IMR-90 (cell line): ENCODE measurements around the gene CDH23. TPM values are rescaled to one million over a fixed set of nuclear protein-coding genes. Genes with fewer than 3 reads are reported as not detected.

Source experiments
- ATAC-seq: fragments of 200-7000 bp; cut with Tn5 transposase; 2 replicates; pipeline ENCODE4 v1.9.1; 2020; ENCODE audit warnings: low read depth, mild to moderate bottlenecking, moderate library complexity
- BruUV-seq: library from RNA; stranded (reverse); fragments of 400-500 nt; replicated peaks from 2 replicates; lab custom pipeline; 2021; lab: Mats Ljungman, UMichigan
- CTCF ChIA-PET: fragments of 300-600 bp; formaldehyde crosslinking; extraction: SDS; loops from one replicate; lab custom pipeline; 2021; ENCODE audit warnings: antibody characterized with exemption; lab: Yijun Ruan, JAX
- POLR2A ChIA-PET: fragments of 300-600 bp; sonication (Branson Sonifier 250); formaldehyde crosslinking; loops from one replicate; lab custom pipeline; 2022; ENCODE audit warnings: antibody characterized with exemption; ENCODE audit not compliant: unreplicated experiment; lab: Charles Lee
- DNase-seq: peaks from one replicate; pipeline ENCODE4 v3.0.0; 2013
- H2AFZ ChIP-seq: replicated peaks from 2 replicates; pipeline ENCODE3; 2013; ENCODE audit warnings: low read length, mild to moderate bottlenecking; ENCODE audit not compliant: poor library complexity
- H2AK5ac ChIP-seq: 2 replicates; pipeline ENCODE4 v1.6.1; 2013; ENCODE audit warnings: low read depth, low read length, inconsistent platforms
- H2AK9ac ChIP-seq: replicated peaks from 2 replicates; pipeline ENCODE3; 2013; ENCODE audit warnings: mild to moderate bottlenecking, low read depth, low read length, moderate library complexity; ENCODE audit not compliant: poor library complexity
- H2BK120ac ChIP-seq: 2 replicates; pipeline ENCODE4 v1.6.1; 2013; ENCODE audit warnings: low read depth, low read length, inconsistent platforms
- H2BK15ac ChIP-seq: 3 replicates; pipeline ENCODE4 v1.6.1; 2013; ENCODE audit warnings: low read depth, low read length, inconsistent platforms
- H2BK20ac ChIP-seq: 2 replicates; pipeline ENCODE4 v1.6.1; 2013; ENCODE audit warnings: low read depth, mild to moderate bottlenecking, inconsistent platforms, low read length, moderate library complexity
- H2BK5ac ChIP-seq: 2 replicates; pipeline ENCODE4 v1.6.1; 2013; ENCODE audit warnings: mild to moderate bottlenecking, low read depth, low read length, inconsistent platforms; ENCODE audit not compliant: poor library complexity, severe bottlenecking
- H3K14ac ChIP-seq: replicated peaks from 2 replicates; pipeline ENCODE4 v1.6.1; 2013; ENCODE audit warnings: low read depth, low read length, inconsistent platforms
- H3K18ac ChIP-seq: 2 replicates; pipeline ENCODE4 v1.6.1; 2013; ENCODE audit warnings: low read depth, low read length, control low read depth
- H3K23ac ChIP-seq: 2 replicates; pipeline ENCODE4 v1.6.1; 2013; ENCODE audit warnings: low read depth, low read length, inconsistent platforms
- H3K27ac ChIP-seq: 2 replicates; pipeline ENCODE4 v1.5.1; 2013; ENCODE audit warnings: mild to moderate bottlenecking, control low read depth, low read length; ENCODE audit not compliant: insufficient read depth
- H3K27me3 ChIP-seq: 2 replicates; pipeline ENCODE4 v1.6.1; 2013; ENCODE audit warnings: low read length; ENCODE audit not compliant: control insufficient read depth, insufficient read depth
- H3K36me3 ChIP-seq: 2 replicates; pipeline ENCODE4 v1.6.1; 2013; ENCODE audit warnings: low read length, mixed read lengths; ENCODE audit not compliant: control insufficient read depth, insufficient read depth
- H3K4ac ChIP-seq: 2 replicates; pipeline ENCODE4 v1.6.1; 2013; ENCODE audit warnings: low read depth, low read length, inconsistent platforms
- H3K4me1 ChIP-seq: 2 replicates; pipeline ENCODE4 v1.6.1; 2013; ENCODE audit warnings: low read length, mixed read lengths; ENCODE audit not compliant: control insufficient read depth, insufficient read depth
- H3K4me2 ChIP-seq: 2 replicates; pipeline ENCODE4 v1.6.1; 2013; ENCODE audit warnings: low read depth, mild to moderate bottlenecking, control low read depth, low read length, moderate library complexity
- H3K4me3 ChIP-seq: 2 replicates; pipeline ENCODE4 v1.5.1; 2013; ENCODE audit warnings: low read depth, mild to moderate bottlenecking, control low read depth, low read length, moderate library complexity; ENCODE audit not compliant: insufficient read depth
- H3K56ac ChIP-seq: 2 replicates; pipeline ENCODE4 v1.6.1; 2013; ENCODE audit warnings: low read length, inconsistent platforms; ENCODE audit not compliant: insufficient read depth; ENCODE audit errors: extremely low read depth
- H3K79me1 ChIP-seq, 2 experiments: 2 replicates each; pipeline ENCODE4 v1.6.1; 2013; ENCODE audit warnings: low read length in 2 of 2, inconsistent platforms in 1 of 2, low read depth in 1 of 2
- H3K9ac ChIP-seq: 2 replicates; pipeline ENCODE4 v1.6.1; 2013; ENCODE audit warnings: low read depth, low read length, control low read depth
- H3K9me1 ChIP-seq: 2 replicates; pipeline ENCODE4 v1.6.1; 2013; ENCODE audit warnings: low read length, inconsistent platforms; ENCODE audit not compliant: insufficient read depth
- H3K9me3 ChIP-seq: 2 replicates; pipeline ENCODE4 v1.6.1; 2013; ENCODE audit warnings: low read length; ENCODE audit not compliant: control insufficient read depth, insufficient read depth
- H4K20me1 ChIP-seq: 2 replicates; pipeline ENCODE4 v1.6.1; 2013; ENCODE audit warnings: low read length, inconsistent platforms; ENCODE audit not compliant: insufficient read depth
- H4K5ac ChIP-seq: 2 replicates; pipeline ENCODE4 v1.6.1; 2013; ENCODE audit warnings: mild to moderate bottlenecking, low read depth, low read length, control low read depth
- H4K8ac ChIP-seq, 2 experiments: 2 replicates each; pipeline ENCODE4 v1.6.1; 2013; ENCODE audit warnings: low read depth in 2 of 2, low read length in 2 of 2, control low read depth in 1 of 2, inconsistent platforms in 1 of 2
- H4K91ac ChIP-seq: 2 replicates; pipeline ENCODE4 v1.6.1; 2013; ENCODE audit warnings: low read depth, low read length, inconsistent platforms; ENCODE audit not compliant: insufficient read depth
- FOS ChIP-seq: fragments of 150-350 bp; IDR thresholded peaks from 2 replicates; pipeline ENCODE4 v1.6.1; 2016; ENCODE audit warnings: low read depth, low read length
- MXI1 ChIP-seq: IDR thresholded peaks from 2 replicates; pipeline ENCODE4 v1.6.1; 2012; ENCODE audit warnings: low read depth, mild to moderate bottlenecking, low read length, moderate library complexity, borderline replicate concordance
- NFE2L2 ChIP-seq: fragments of 150-350 bp; IDR thresholded peaks from 2 replicates; pipeline ENCODE4 v1.6.1; 2016; ENCODE audit warnings: low read depth, mild to moderate bottlenecking, low read length
- RAD21 ChIP-seq: IDR thresholded peaks from 2 replicates; pipeline ENCODE4 v1.6.1; 2012; ENCODE audit warnings: low read length, improper control_type of control experiment
- RCOR1 ChIP-seq: IDR thresholded peaks from 2 replicates; pipeline ENCODE4 v1.6.1; 2012; ENCODE audit warnings: mild to moderate bottlenecking, low read length, improper control_type of control experiment; ENCODE audit not compliant: insufficient replicate concordance
- RFX5 ChIP-seq: IDR thresholded peaks from 2 replicates; pipeline ENCODE4 v1.8.0; 2012; ENCODE audit warnings: low read depth, mild to moderate bottlenecking, low read length, moderate library complexity
- WGBS, 2 experiments: methylation state at CpG; one replicate each; pipeline versions ENCODE4 v1.1.5 to v1.1.7; 2013; ENCODE audit warnings: missing lambda C conversion rate in 2 of 2; ENCODE audit not compliant: insufficient read length in 1 of 2; ENCODE audit errors: extremely low coverage in 2 of 2; 5-methylcytosine and 5-hydroxymethylcytosine counted together
- dilution Hi-C: fragments of 300-500 bp; cut with HindIII; formaldehyde crosslinking; loops from one replicate; pipeline ENCODE4 v1.14.3; 2018; ENCODE audit warnings: low sequenced_read_pairs; ENCODE audit not compliant: unreplicated experiment
- in situ Hi-C: fragments of 300-500 bp; cut with MboI; formaldehyde crosslinking; loops from 3 replicates; pipeline ENCODE4 v1.14.3; 2019; ENCODE audit warnings: low sequenced_read_pairs, inconsistent platforms, mixed read lengths
- intact Hi-C: fragments of 100-400 bp; cut with micrococcal nuclease; formaldehyde crosslinking; loops from 2 replicates; pipeline ENCODE4 v1.10.0; 2022
- polyA plus RNA-seq, 3 experiments: library from polyadenylated mRNA; depleted of rRNA; stranded (reverse); fragments of >200 nt; gene quantifications; 2 replicates each; pipeline ENCODE4 v1.2.3, GENCODE V29; 2012; ENCODE audit warnings: low replicate concordance in 1 of 3
- total RNA-seq: library from RNA; depleted of rRNA; stranded (reverse); fragments of >200 nt; gene quantifications from 2 replicates; pipeline ENCODE4 v1.2.3, GENCODE V29; 2012

The CDH23 gene
- total and polyA plus RNA-seq, 2 of the 4 experiments (the other 2 are of a cell fraction): under 0.01 to 0.03 TPM

DNA sequence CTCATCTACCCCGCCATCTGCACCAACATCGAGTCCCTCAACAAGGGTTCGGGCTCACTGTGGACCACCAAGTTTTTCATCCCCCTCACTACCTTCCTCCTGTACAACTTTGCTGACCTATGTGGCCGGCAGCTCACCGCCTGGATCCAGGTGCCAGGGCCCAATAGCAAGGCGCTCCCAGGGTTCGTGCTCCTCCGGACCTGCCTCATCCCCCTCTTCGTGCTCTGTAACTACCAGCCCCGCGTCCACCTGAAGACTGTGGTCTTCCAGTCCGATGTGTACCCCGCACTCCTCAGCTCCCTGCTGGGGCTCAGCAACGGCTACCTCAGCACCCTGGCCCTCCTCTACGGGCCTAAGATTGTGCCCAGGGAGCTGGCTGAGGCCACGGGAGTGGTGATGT is 34.6 kb upstream of the CDH23 start:
- no peak for DNase-seq
- no peak overlapping the region for H2AFZ ChIP-seq
- no peak overlapping the region for H3K4me2 ChIP-seq
- no peak overlapping the region for H2BK120ac ChIP-seq
- dilution Hi-C loops: no loop called here
- no peaks in the 10 kb centered on the region for H3K79me1 ChIP-seq
- no peak overlapping the region for H2BK15ac ChIP-seq
- peaks cover 2% of the 10 kb centered on the region for H3K4me1 ChIP-seq
- H3K27ac ChIP-seq: no peak overlapping the region
- TF ChIP-seq FOS (no peak), MXI1 (no peak), RFX5 (no peak), RCOR1 (no peak), RAD21 (no peak), NFE2L2 (no peak)
- ATAC-seq: no peak
- H3K9me1 ChIP-seq: no peaks in the 10 kb centered on the region
- no peaks in the 10 kb centered on the region for H3K36me3 ChIP-seq
- H4K8ac ChIP-seq: no peak overlapping the region
- ChIA-PET CTCF (no interaction called here), POLR2A (no interaction called here)
- no peak overlapping the region for H4K91ac ChIP-seq
- H2AK5ac ChIP-seq: no peak overlapping the region
- H3K56ac ChIP-seq: no peak overlapping the region
- H3K23ac ChIP-seq: no peak overlapping the region
- H3K4ac ChIP-seq: no peak overlapping the region
- H3K14ac ChIP-seq: no peak overlapping the region
- no peak overlapping the region for H3K4me3 ChIP-seq
- H4K5ac ChIP-seq: no peak overlapping the region
- H2BK20ac ChIP-seq: no peak overlapping the region
- no peaks in the 10 kb centered on the region for H4K20me1 ChIP-seq
- no peak overlapping the region for H2AK9ac ChIP-seq
- BruUV-seq: no TSS peak
- no peaks in the 10 kb centered on the region for H3K27me3 ChIP-seq
- in situ Hi-C loops: no loop called here
- no peak overlapping the region for H3K18ac ChIP-seq
- no peak overlapping the region for H2BK5ac ChIP-seq
- 94% methylated on average over 3 of the region's 16 CpGs; no CpG with 5 or more reads in 1 of the 2 experiments for WGBS, 2 experiments
- intact Hi-C loops: no loop called here
- H3K9me3 ChIP-seq: no peaks in the 10 kb centered on the region
- no peak overlapping the region for H3K9ac ChIP-seq
